NOMO-1 (cell line): Measurements from ENCODE around the gene SPRED2.

Experiments used
- DNase-seq, 2 experiments: peaks; one replicate each; lab custom pipeline; 2025; ENCODE audit not compliant: unreplicated experiment in 2 of 2; lab: John Stamatoyannopoulos, UW

Gene SPRED2

DNA sequence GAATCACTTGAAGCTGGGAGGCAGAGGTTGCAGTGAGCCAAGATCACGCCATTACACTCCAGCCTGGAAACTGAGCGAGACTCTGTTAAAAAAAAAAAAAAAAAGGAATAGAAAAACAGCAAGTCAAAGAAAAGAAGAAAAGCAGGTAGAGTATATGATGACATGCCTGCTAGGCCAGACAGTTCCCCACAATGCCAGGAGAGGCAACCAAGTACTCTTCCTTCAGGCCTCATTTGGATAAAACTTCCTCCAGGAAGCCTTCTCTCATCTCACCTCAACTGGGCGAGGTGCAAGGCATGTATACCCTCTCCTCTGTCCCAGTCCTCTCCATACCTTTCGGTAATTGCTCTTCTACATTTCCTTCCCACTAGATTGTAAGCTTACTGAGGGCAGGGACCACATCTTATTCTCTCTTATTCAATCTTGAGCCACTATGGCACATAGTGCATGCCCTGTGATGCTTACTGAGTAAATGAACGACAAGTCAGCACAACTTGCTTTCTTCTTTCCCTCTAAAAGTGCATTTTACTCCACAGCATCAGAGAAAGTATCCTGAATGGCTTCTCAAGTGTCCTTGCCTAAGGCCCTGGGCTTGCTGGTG is 10.1 kb upstream of the SPRED2 start:
- no peak for DNase-seq

- DNase-seq: no peak
These were observed 5.9 kb upstream of the SPRED2 start for GRCh38 chr2:65438137-65438899.

DNA sequence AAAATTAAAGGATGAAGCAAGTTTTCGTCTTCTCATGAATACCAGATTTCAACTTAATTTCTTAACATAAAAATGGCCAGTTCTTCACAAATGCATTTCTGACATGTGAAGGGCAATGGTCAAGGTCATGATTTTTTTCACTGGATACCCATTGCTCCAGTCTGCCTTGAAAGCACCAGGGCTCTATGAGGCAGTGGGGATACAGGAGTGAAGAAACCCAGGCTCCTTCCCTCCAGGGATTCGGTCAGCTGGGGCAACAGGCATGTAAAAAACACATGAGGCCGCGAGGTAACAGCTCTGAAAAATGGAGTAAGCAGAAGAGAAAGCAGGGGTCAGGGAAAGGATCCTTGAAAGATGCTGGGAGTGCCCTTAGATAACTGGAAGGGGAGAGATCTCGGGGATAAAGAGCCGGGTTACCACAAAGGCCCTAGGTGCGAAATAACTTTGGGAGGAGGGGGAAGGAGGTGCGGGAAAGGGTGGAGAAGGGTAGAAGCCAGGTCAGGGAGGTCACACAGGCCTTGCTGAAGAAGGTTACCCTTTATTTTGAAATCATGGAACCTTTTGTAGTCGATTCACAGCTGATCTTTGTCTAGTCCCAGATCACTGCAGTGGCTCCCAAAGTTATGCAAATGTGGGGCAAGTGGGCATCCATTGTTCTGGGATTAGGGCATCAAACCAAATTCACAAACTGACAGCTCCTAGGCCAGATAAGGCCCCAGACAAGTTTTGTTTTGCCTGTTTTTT is 5.2 kb upstream of the SPRED2 start:
- DNase-seq: no peak

GRCh38 chr2:65436824-65437221 is 4.4 kb upstream of the SPRED2 start:
- peak; percentile 72 to 77 for DNase-seq

- peak; percentile 92 to 96 for DNase-seq
These were observed 3.9 kb upstream of the SPRED2 start for GRCh38 chr2:65436169-65436823.

DNA sequence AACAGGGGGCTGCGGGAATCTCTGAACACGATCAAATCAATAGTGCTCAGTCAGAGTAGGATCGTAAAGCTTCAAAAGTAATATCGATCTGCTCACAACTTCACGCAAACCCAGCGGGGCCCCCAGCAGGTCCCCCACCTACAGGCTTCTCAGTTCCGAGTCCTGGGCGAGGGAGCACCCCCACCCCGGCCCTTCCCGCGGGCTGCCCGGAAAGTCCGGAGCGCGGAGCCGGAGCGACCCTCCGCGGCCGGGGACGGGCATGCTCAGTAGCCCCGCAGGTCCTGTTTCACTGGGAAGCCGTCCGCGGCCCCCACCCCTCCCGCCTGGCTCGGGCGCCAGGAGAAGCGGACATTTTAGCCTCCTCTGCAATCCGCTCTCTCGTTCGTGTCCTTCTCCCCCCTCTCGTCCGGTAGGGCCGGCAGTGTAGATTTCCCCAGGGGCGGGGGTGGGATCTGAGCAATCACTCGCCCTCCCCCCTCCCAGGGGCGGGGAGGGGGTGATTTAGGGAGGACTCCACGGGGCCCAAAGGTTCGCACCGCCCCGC is 3.3 kb upstream of the SPRED2 start:
- DNase-seq: peak; percentile 61 to 67

DNA sequence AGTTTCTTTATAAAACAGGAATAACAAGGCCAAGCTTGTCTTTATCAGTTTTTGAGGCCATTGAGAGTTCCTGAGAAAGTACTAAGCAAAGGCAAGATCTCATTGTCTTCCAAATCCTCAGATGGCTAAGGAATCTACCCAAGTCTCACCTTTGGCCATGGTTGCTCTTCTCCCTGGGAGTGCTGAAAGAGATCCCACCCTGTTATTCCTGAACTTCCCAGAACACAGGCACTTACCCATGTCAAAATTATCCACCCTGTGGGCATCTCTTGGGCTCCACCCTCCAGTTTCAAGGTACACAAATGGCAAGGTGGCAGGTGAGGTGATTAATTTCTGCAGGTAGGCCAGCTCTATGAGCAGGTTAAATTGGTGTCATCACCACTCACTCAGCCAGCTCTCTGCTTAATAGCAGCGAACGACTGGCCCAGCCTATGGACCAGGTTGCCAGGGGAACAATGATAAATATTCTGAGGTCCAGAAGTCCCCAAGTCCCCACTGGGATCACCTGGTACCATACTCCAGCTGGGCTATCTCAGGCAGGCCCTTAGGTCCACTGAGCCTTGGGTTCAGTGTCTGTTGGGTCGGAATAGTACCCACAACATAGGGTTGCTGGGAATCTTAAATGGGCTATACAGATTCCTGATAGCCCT is 2.3 kb upstream of the SPRED2 start:
- no peak for DNase-seq

DNA sequence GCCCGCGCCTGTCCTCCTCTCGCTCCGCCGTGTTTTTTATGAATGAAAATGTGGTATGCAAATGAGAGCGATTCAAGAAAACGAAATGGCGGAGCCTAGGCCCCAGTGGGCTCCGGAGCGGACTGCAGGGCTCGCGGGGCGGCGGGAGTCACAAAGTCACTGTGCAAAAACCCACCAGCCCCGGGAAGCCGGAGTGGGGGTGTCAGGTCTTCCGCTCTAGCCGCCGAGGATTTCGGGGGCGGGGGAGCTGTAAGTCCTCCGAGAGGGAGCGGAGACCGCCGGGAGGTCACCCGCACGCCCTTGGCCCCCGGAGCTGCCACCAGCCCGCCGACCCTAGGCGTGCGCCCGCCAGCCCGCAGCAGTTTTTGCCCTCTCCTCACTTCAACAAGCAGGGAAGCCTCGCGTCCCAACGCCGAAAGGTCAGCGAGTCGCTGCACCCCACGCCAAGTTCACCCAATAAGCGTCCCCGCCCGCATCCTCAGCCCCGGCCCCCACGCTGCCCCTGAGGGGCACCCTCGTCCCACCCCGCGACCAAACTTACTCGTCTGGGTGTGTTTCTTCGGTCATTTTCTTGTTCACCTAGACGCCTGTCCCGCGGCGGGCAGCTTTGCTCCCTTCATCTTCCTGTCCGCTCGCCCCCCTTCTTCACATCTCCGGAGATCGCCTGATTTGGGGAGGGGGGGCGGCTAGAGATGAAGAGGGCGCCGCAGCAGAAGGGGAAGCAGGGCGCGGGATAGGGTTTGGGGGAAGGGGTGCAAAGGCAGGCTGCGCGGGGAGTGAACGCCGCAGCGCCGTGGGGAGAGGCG is 775 bp downstream of the SPRED2 start:
- peak; percentile 35 to 49 for DNase-seq

- peak; percentile 77 to 88 for DNase-seq
These were observed 1.6 kb downstream of the SPRED2 start for GRCh38 chr2:65430603-65431420.

DNA sequence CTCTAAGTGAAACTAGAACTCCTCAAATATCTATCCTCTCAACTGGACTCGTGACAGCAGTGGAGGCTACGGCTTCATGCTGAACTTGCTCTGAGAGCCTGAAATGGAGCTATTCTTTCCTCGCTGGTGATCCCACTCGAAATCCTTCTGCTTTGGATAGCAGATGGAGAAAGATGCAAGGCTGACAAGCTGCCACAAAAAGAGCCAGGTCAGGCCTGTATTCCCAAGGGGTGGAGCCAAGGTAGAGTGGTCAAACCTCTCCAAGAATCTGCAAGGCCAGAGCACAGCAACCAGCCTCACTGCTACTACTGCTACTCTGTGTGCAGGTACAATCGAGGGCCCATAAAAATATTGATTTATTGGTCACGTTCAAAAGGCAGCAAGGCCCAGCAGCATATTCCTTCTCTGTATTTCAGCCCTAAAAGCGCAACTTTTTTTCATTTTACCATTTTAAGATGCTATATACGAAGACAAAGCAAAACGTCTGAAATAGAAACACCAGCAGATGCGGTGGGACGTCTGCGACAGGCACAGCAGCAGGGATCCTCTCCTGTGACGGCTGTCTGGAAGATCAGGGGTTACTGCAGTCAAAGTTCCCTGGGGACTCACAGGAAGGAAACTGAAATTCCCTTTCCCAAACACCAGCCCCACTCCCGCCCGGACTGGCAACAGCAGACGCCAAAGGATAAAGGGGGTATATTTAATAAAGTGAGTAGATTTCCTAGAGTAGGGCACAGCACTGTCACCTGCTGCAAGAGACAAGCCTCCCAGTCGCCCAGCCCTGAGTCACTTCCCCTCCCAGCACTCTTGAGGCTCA is 2.4 kb downstream of the SPRED2 start:
- DNase-seq: no peak

DNA sequence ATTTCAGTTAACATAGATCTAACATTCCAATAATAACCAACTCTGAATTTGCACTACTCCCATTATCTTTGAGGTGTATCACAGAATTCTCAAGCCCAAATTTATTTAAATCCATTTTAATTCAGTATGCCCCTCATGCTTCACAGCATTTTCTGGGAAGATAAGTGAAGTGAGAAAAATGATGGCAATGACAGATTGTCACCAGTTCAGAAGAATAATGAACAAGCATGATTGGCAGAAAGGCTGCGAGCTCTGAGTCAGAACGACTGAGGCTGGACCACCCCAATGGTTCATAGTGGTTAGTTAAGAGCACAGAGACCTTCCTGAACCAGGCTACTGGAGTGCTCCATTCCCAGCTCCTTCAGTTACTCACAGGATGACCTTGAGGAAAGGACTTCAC is 4.9 kb downstream of the SPRED2 start:
- DNase-seq: no peak

DNA sequence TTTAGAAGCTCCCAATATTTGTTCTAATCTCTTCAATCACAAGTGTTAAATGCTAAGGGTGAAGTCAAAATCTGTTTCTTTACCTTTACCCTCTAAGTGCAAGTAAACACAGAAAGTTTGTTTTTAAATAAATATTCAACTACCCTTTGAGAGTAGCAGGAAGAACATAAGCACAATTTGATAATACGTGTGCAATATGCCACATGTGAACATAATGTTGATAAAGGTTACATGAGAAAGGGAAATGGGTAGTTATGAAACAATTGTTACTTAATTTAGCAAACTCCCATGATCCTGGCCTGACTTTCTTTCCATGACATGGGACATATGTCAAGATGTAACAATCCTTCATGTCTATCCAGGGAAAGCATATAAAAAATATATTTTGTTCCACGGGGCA is 7.1 kb downstream of the SPRED2 start:
- peak in 1 of 2 experiments; percentile 22 for DNase-seq

- no peak for DNase-seq
These were observed 8.0 kb downstream of the SPRED2 start for GRCh38 chr2:65424391-65424790.

DNA sequence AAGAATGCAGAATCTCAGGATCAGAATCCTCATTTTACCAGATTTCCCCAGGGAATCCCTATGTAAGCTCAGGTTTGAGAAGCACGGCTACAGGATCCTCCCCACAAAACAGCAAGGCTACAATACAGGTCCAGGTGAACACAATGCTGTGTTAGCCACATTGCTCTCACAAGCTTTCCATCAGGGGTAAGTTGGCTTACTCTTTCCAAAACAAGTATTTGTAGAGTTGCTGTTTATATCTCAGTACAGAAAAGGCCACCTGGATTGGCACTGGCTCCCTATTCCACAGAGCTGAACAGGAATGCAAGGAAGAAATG is 11.0 kb downstream of the SPRED2 start:
- no peak for DNase-seq

DNA sequence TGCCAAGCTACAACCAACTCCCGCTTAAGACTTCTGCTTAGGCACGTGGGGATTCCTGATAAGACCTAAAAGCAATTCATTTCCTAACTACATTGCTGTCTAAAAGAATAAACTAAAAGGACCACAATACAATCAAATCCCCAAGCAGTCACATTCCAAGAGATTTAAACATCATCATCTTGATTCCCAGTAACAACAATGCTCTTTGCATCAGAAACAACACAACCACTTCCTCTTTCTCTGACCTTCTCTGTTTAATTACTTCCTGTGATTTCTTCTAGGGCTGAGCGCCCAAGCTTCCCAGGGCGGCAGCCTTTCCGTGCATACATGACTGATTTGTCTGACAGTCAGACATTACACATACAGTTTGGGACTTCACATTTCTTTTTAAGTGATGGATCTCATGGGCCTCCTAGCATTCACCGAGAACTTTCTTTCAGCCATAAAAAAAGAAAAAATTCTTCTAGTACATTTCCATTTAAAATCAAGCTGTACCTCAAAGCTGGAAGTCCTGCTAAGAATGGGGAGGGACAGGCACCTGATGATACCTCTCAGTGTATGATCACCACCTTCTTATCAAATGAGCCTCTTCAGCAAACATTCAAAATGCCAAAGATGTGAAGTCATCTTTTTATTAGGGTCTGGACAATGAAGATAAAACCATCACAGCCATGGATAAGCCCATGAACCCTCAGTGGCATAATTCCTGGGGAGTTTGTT is 11.5 kb downstream of the SPRED2 start:
- DNase-seq: peak; percentile 83 to 92

DNA sequence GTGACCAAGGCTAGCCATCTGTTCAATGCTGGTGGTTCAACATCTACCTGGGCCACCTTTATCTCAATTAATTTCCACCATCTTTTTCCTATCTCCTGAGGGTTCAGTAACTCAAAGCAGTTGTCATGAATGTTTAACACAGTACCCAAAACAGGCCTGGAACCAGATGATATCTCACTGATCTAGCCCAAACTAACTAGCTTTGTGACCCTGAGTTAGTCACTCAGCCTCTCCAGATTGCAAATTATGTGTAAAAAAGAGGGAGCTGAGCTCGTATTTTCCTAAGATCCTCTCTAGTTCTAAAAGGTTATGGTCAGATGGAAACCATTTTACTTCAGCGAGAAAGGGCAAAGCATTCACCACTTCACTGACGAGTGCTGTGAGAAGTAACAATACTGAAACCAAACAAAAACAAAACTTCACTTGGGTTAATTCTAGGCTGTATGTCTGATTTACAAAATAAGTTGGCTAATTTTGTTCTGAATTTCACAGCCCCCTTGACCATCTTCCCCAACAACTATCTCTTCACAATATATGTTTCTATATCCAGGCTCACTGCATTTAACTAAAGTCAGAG is 14.8 kb downstream of the SPRED2 start:
- no peak for DNase-seq

DNA sequence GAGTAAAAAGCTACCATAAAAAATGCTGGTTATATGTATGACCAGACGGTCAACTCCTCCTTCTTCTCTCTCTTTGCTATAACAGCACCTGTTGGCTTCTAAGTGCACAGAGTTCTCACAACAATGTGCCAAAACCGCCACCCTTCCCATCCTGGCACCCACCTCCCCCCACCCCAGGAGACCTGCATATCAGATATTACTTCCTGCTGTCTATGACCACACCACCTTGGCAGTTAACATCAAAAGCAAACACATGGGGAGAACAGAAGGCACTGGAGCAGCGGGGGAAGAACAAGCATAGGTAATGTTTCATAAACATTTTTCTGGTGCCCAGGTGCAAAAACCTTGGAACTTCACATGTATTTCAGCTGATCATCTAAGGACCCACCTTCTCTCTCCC is 15.5 kb downstream of the SPRED2 start:
- no peak for DNase-seq
